ENCODE data around the gene CPED1.

GRCh38 chr7:121153411-121153810, 164.9 kb downstream of the CPED1 start:
- TF ChIP-seq POLR2AphosphoS5 (IDR thresholded peaks at IDR 0.05) (no peak), CTCF (IDR thresholded peaks at IDR 0.05) (no peak), POLR2A (IDR thresholded peaks at IDR 0.05) (no peak)

Measured in transverse colon (tissue), 4 donors.